PFSK-1 (cell line): ENCODE results near the gene GLIPR1L1.

Source experiments
- FOXP2 ChIP-seq: optimal IDR thresholded peaks from 2 replicates; pipeline ENCODE3; 2011; ENCODE audit warnings: borderline replicate concordance, control low read depth, inconsistent platforms; ENCODE audit not compliant: insufficient read depth; ENCODE audit errors: extremely low read length, extremely low read depth
- POLR2AphosphoS5 ChIP-seq: IDR thresholded peaks from 2 replicates; pipeline ENCODE4 v1.6.1; 2012; ENCODE audit warnings: low read depth, mild to moderate bottlenecking, control low read depth, low read length, moderate library complexity
- REST ChIP-seq, 2 experiments: IDR thresholded peaks; 2 replicates each; pipeline versions ENCODE4 v1.6.1 to v1.8.0; 2011 to 2012; ENCODE audit warnings: low read depth in 2 of 2, low read length in 2 of 2, control low read depth in 1 of 2, inconsistent platforms in 1 of 2, mild to moderate bottlenecking in 1 of 2, moderate library complexity in 1 of 2; ENCODE audit not compliant: insufficient read depth in 1 of 2
- SIN3A ChIP-seq: IDR thresholded peaks from 2 replicates; pipeline ENCODE4 v1.6.1; 2012; ENCODE audit warnings: mild to moderate bottlenecking, low read length, moderate library complexity, borderline replicate concordance; ENCODE audit not compliant: insufficient read depth
- TAF1 ChIP-seq: IDR thresholded peaks from 2 replicates; pipeline ENCODE4 v1.6.1; 2012; ENCODE audit warnings: low read length, control low read depth, borderline replicate concordance; ENCODE audit not compliant: insufficient read depth

The GLIPR1L1 gene

GRCh38 chr12:75389061-75389460 lies 54.6 kb downstream of the GLIPR1L1 start:
- TF ChIP-seq REST (IDR thresholded peaks at IDR 0.05; ENCODE audit: insufficient read depth in 1 of 2, low read depth in 2 of 2, low read length in 2 of 2) (no peak), POLR2AphosphoS5 (no peak), FOXP2 (no peak), TAF1 (no peak), SIN3A (no peak)

- no peak for TF ChIP-seq SIN3A
- no peak for TF ChIP-seq TAF1
- TF ChIP-seq REST (IDR thresholded peaks at IDR 0.05; ENCODE audit: insufficient read depth in 1 of 2, low read depth in 2 of 2, low read length in 2 of 2) = no peak
- TF ChIP-seq FOXP2 = no peak
- TF ChIP-seq POLR2AphosphoS5 = no peak
Measured at GRCh38 chr12:75389706-75390105, 55.2 kb downstream of the GLIPR1L1 start.

- TF ChIP-seq TAF1 = no peak
- no peak for TF ChIP-seq FOXP2
- TF ChIP-seq POLR2AphosphoS5 = no peak
Measured at GRCh38 chr12:75390156-75390898, 55.9 kb downstream of the GLIPR1L1 start.

GRCh38 chr12:75390899-75391538 lies 56.5 kb downstream of the GLIPR1L1 start, which contains the start of gene GLIPR1L2:
Gene GLIPR1L2 (plus strand): TSS chr12:75391089. CDS start chr12:75391117, 28 bp downstream.
- TF ChIP-seq TAF1 (0 out of 2 replicates have a peak, but pooled peaks have one; percentile 24), FOXP2 (peak; percentile 76), REST (IDR thresholded peaks at IDR 0.05; ENCODE audit: insufficient read depth in 1 of 2, low read depth in 2 of 2, low read length in 2 of 2) (0 out of 4 replicates have a peak, but pooled peaks of 1 of the 2 experiments have one; percentile 5), SIN3A (no peak), POLR2AphosphoS5 (peak; percentile 30; the same call in 1 of the 2 replicates)

- no peak for TF ChIP-seq REST (IDR thresholded peaks at IDR 0.05; ENCODE audit: insufficient read depth in 1 of 2, low read depth in 2 of 2, low read length in 2 of 2)
- TF ChIP-seq POLR2AphosphoS5 = no peak
- TF ChIP-seq TAF1 = no peak
- TF ChIP-seq SIN3A = no peak
- no peak for TF ChIP-seq FOXP2
Measured at GRCh38 chr12:75404231-75404630, 69.8 kb downstream of the GLIPR1L1 start.
